GM19023 (cell line): ENCODE measurements around the gene SDHAF2.
"Not testable (repeated sequence)": the region's sequence is repeated elsewhere in the genome, so short reads cannot be mapped to it uniquely, and the experiment has no call there.

Experiments used
- ATAC-seq: cut with Tn5 transposase; IDR thresholded peaks from one replicate; pipeline ENCODE4 v1.9.1; 2021; ENCODE audit warnings: mild to moderate bottlenecking, moderate library complexity; ENCODE audit not compliant: unreplicated experiment

The SDHAF2 gene

GRCh38 chr11:61425367-61426131 lies 4.4 kb upstream of the SDHAF2 start:
- no peak for ATAC-seq

- ATAC-seq, result peak; percentile 57
Measured at GRCh38 chr11:61429346-61429690, 606 bp upstream of the SDHAF2 start.

GRCh38 chr11:61430839-61431238 lies 915 bp downstream of the SDHAF2 start:
- not testable (repeated sequence) for ATAC-seq

- ATAC-seq, result no peak
Measured at GRCh38 chr11:61437496-61437895, 7.6 kb downstream of the SDHAF2 start.

- ATAC-seq, result no peak
Measured at GRCh38 chr11:61439615-61440014, 9.7 kb downstream of the SDHAF2 start.

- no peak for ATAC-seq
Measured at GRCh38 chr11:61442616-61443015, 12.7 kb downstream of the SDHAF2 start.

GRCh38 chr11:61445516-61445915 lies 15.6 kb downstream of the SDHAF2 start:
- no peak for ATAC-seq

- ATAC-seq, result peak; percentile 75
Measured at GRCh38 chr11:61446211-61446651, 16.3 kb downstream of the SDHAF2 start.

GRCh38 chr11:61447601-61448551 lies 18.0 kb downstream of the SDHAF2 start:
- no peak for ATAC-seq

- no peak for ATAC-seq
Measured at GRCh38 chr11:61448552-61448927, 18.6 kb downstream of the SDHAF2 start.

GRCh38 chr11:61452825-61453224 lies 22.9 kb downstream of the SDHAF2 start:
- ATAC-seq, result no peak

GRCh38 chr11:61453695-61454094 lies 23.8 kb downstream of the SDHAF2 start:
- ATAC-seq, result no peak

- ATAC-seq, result no peak
Measured at GRCh38 chr11:61454520-61454919, 24.6 kb downstream of the SDHAF2 start.

GRCh38 chr11:61460474-61460881 lies 30.6 kb downstream of the SDHAF2 start:
- no peak for ATAC-seq

- ATAC-seq, result no peak
Measured at GRCh38 chr11:61460986-61461385, 31.1 kb downstream of the SDHAF2 start.

GRCh38 chr11:61467602-61468001 lies 37.7 kb downstream of the SDHAF2 start:
- not testable (repeated sequence) for ATAC-seq

GRCh38 chr11:61468002-61468401 lies 38.1 kb downstream of the SDHAF2 start:
- ATAC-seq, result no peak

- ATAC-seq, result no peak
Measured at GRCh38 chr11:61472282-61472681, 42.4 kb downstream of the SDHAF2 start.

GRCh38 chr11:61472868-61473267 lies 42.9 kb downstream of the SDHAF2 start:
- no peak for ATAC-seq

GRCh38 chr11:61473370-61474012 lies 43.6 kb downstream of the SDHAF2 start:
- ATAC-seq, result no peak

GRCh38 chr11:61474013-61474643 lies 44.2 kb downstream of the SDHAF2 start:
- ATAC-seq, result no peak
